A549 (cell line): ENCODE measurements around the gene APCDD1L. TPM values are rescaled to one million over a fixed set of nuclear protein-coding genes. Genes with fewer than 3 reads are reported as not detected.

Source experiments
- ATAC-seq, 2 experiments: fragments of 200-7000 bp in 1 of 2; fragments of >200 bp in 1 of 2; cut with Nextera tagmentation in 1 of 2; cut with Tn5 transposase in 1 of 2; 3 replicates each; pipeline versions ENCODE4 v1.8.0 to v1.9.1; 2018 to 2020; ENCODE audit warnings: mild to moderate bottlenecking in 1 of 2, moderate library complexity in 1 of 2
- CTCF ChIA-PET: fragments of 300-600 bp; sonication (Branson Sonifier 250); formaldehyde crosslinking; extraction: SDS; loops from one replicate; lab custom pipeline; 2021; ENCODE audit warnings: antibody characterized with exemption, inconsistent platforms; lab: Yijun Ruan, JAX
- POLR2A ChIA-PET: fragments of 350-600 bp; formaldehyde crosslinking; extraction: SDS; loops from one replicate; lab custom pipeline; 2021; ENCODE audit warnings: antibody characterized with exemption, inconsistent platforms; lab: Yijun Ruan, JAX
- DNase-seq, 2 experiments: peaks; one replicate each; pipeline versions ENCODE4 v3.0.0 to v3.0.0-alpha.2; 2011 to 2016; ENCODE audit warnings: low read depth in 1 of 2, low spot score in 1 of 2
- FAIRE-seq: peaks from 2 replicates; lab custom pipeline; 2011; peaks lifted over from hg19 to GRCh38; lab: Jason Lieb, UNC
- H3K27ac ChIP-seq, 2 experiments: fragments of >200 bp; sonication (Bioruptor Twin); formaldehyde crosslinking; 3 replicates each; pipeline ENCODE4 v1.5.1; 2016 to 2017
- H3K4me1 ChIP-seq: fragments of >200 bp; sonication (Bioruptor Twin); formaldehyde crosslinking; 3 replicates; pipeline ENCODE4 v1.6.1; 2016
- H3K4me2 ChIP-seq: fragments of >200 bp; sonication (Bioruptor Twin); formaldehyde crosslinking; 3 replicates; pipeline ENCODE4 v1.6.1; 2016
- H3K4me3 ChIP-seq: fragments of >200 bp; sonication (Bioruptor Twin); formaldehyde crosslinking; 3 replicates; pipeline ENCODE4 v1.5.1; 2016
- H3K9me3 ChIP-seq: fragments of >200 bp; sonication (Bioruptor Twin); formaldehyde crosslinking; 3 replicates; pipeline ENCODE4 v1.6.1; 2016
- CBX8 ChIP-seq: fragments of 200-600 bp; sonication (generic); IDR thresholded peaks from 2 replicates; pipeline ENCODE4 v1.6.1; 2016
- CEBPB ChIP-seq, 2 experiments: fragments of >200 bp in 1 of 2; sonication (Bioruptor Twin) in 1 of 2; formaldehyde crosslinking in 1 of 2; IDR thresholded peaks; 2 replicates each; pipeline ENCODE4 v1.6.1; 2012 to 2016
- CHD2 ChIP-seq: fragments of 150-350 bp; IDR thresholded peaks from 2 replicates; pipeline ENCODE4 v1.6.1; 2014; ENCODE audit warnings: low read length; ENCODE audit not compliant: partially characterized antibody
- CHD4 ChIP-seq: fragments of 200-600 bp; sonication (generic); IDR thresholded peaks from 2 replicates; pipeline ENCODE4 v1.6.1; 2016; ENCODE audit warnings: antibody characterized with exemption, mild to moderate bottlenecking, borderline replicate concordance
- E2F6 ChIP-seq: IDR thresholded peaks from 2 replicates; pipeline ENCODE4 v1.6.1; 2012; ENCODE audit warnings: low read depth, borderline replicate concordance
- EHF ChIP-seq: fragments of 250-450 bp; sonication (Bioruptor Pico); IDR thresholded peaks from 2 replicates; pipeline ENCODE4 v1.5.0; 2020; ENCODE audit warnings: mild to moderate bottlenecking
- EHMT2 ChIP-seq: fragments of 200-600 bp; sonication (generic); IDR thresholded peaks from 2 replicates; pipeline ENCODE4 v1.6.1; 2016; ENCODE audit warnings: antibody characterized with exemption, low read depth, mild to moderate bottlenecking, moderate library complexity
- ESRRA ChIP-seq: fragments of 150-350 bp; IDR thresholded peaks from 2 replicates; pipeline ENCODE4 v1.6.1; 2014; ENCODE audit warnings: mild to moderate bottlenecking, low read length, borderline replicate concordance
- JUN ChIP-seq, 2 experiments: fragments of >200 bp; sonication (Bioruptor Twin); formaldehyde crosslinking; IDR thresholded peaks; 2 replicates in 1 of 2; 3 replicates in 1 of 2; pipeline ENCODE4 v1.6.1; 2016 to 2017
- KDM5A ChIP-seq: fragments of 200-600 bp; sonication (generic); IDR thresholded peaks from 2 replicates; pipeline ENCODE4 v1.6.1; 2016; ENCODE audit warnings: antibody characterized with exemption, mild to moderate bottlenecking
- MYC ChIP-seq: IDR thresholded peaks from 2 replicates; pipeline ENCODE4 v1.6.1; 2012; ENCODE audit warnings: mild to moderate bottlenecking, inconsistent platforms, low read length, improper control_type of control experiment, borderline replicate concordance
- NFE2L2 ChIP-seq: fragments of 150-350 bp; conservative IDR thresholded peaks from 2 replicates; pipeline ENCODE4 v1.6.1; 2014; ENCODE audit warnings: low read length
- NR3C1 ChIP-seq: fragments of >200 bp; sonication (Bioruptor Twin); formaldehyde crosslinking; IDR thresholded peaks from 3 replicates; pipeline ENCODE4 v1.6.1; 2017
- PBX3 ChIP-seq: IDR thresholded peaks from 2 replicates; pipeline ENCODE4 v1.6.1; 2012
- PHF8 ChIP-seq: fragments of 200-600 bp; sonication (generic); IDR thresholded peaks from 2 replicates; pipeline ENCODE4 v1.6.1; 2016; ENCODE audit warnings: low read depth, mild to moderate bottlenecking, antibody characterized with exemption, moderate library complexity, borderline replicate concordance
- POLR2A ChIP-seq: IDR thresholded peaks from 2 replicates; pipeline ENCODE4 v1.6.1; 2012; ENCODE audit warnings: mild to moderate bottlenecking, low read length
- POLR2AphosphoS2 ChIP-seq: conservative IDR thresholded peaks from 2 replicates; pipeline ENCODE4 v1.6.1; 2012; ENCODE audit warnings: low read length, improper control_type of control experiment, inconsistent platforms
- RAD21 ChIP-seq, 2 experiments: fragments of >200 bp in 1 of 2; sonication (Bioruptor Twin) in 1 of 2; formaldehyde crosslinking in 1 of 2; IDR thresholded peaks in 1 of 2; conservative IDR thresholded peaks in 1 of 2; 2 replicates in 1 of 2; 3 replicates in 1 of 2; pipeline ENCODE4 v1.6.1; 2012 to 2018; ENCODE audit warnings: inconsistent platforms in 1 of 2
- REST ChIP-seq: fragments of 200-600 bp; sonication (generic); IDR thresholded peaks from 2 replicates; pipeline ENCODE4 v1.6.1; 2016; ENCODE audit warnings: antibody characterized with exemption, mild to moderate bottlenecking, moderate library complexity
- WGBS: methylation state at CpG from one replicate; pipeline ENCODE4 v1.1.6; 2017; ENCODE audit errors: missing lambda C conversion rate; 5-methylcytosine and 5-hydroxymethylcytosine counted together
- polyA plus RNA-seq, 4 experiments: library from polyadenylated mRNA; depleted of rRNA in 3 of 4; stranded (reverse); fragments of >200 nt; fragmentation: RNase III in 1 of 4; extraction: RNeasy Plus Mini Kit Qiagen cat#74134 plus additional on column Dnase treatment in 1 of 4; gene quantifications; 2 replicates in 3 of 4; 3 replicates in 1 of 4; pipeline ENCODE4 v1.2.3, GENCODE V29; 2011 to 2017

The APCDD1L gene
- polyA plus RNA-seq, 2 of the 4 experiments (the other 2 are of a cell fraction): not detected

GRCh38 chr20:58553841-58554240, 38.6 kb upstream of the APCDD1L start:
- H3K9me3 ChIP-seq: no peaks in the 10 kb centered on the region; the same call in 2 of the 3 replicates
- ATAC-seq (no peak), FAIRE-seq (no peak), DNase-seq (no peak)
- no peak overlapping the region for H3K27ac ChIP-seq
- H3K4me1 ChIP-seq: 0 out of 3 replicates have a peak, but pooled peaks cover 4% of the 10 kb centered on the region
- H3K4me3 ChIP-seq: no peak overlapping the region
- WGBS: 54% methylated on average over 9 of the region's 9 CpGs
- POLR2A ChIA-PET: no interaction called here
- CTCF ChIA-PET: no interaction called here
- no peak for TF ChIP-seq NR3C1
- TF ChIP-seq PHF8: no peak
- TF ChIP-seq CHD4: no peak
- no peak for TF ChIP-seq MYC
- no peak overlapping the region for H3K4me2 ChIP-seq

GRCh38 chr20:58553166-58553696, 38.0 kb upstream of the APCDD1L start:
- FAIRE-seq: no peak
- ChIA-PET POLR2A (no interaction called here), CTCF (no interaction called here)
- no peak overlapping the region for H3K4me2 ChIP-seq
- H3K27ac ChIP-seq: no peak overlapping the region
- TF ChIP-seq PBX3: no peak
- TF ChIP-seq CEBPB (IDR thresholded peaks at IDR 0.05): no peak
- no peaks in the 10 kb centered on the region; the same call in 2 of the 3 replicates for H3K9me3 ChIP-seq
- H3K4me3 ChIP-seq: no peak overlapping the region
- ATAC-seq: no peak
- DNase-seq: no peak
- H3K4me1 ChIP-seq: 0 out of 3 replicates have a peak, but pooled peaks cover 4% of the 10 kb centered on the region
- WGBS: 81% methylated on average over 2 of the region's 2 CpGs

GRCh38 chr20:58552366-58552934, 37.3 kb upstream of the APCDD1L start:
- H3K4me1 ChIP-seq: 0 out of 3 replicates have a peak, but pooled peaks cover 4% of the 10 kb centered on the region
- CTCF ChIA-PET: no interaction called here
- TF ChIP-seq EHMT2 (no peak), NFE2L2 (no peak), E2F6 (no peak), POLR2AphosphoS2 (no peak), ESRRA (no peak), REST (no peak), POLR2A (no peak), KDM5A (no peak), CBX8 (no peak), EHF (CRISPR knock-in tag) (no peak), CHD2 (no peak), PBX3 (no peak), RAD21 (conservative IDR thresholded peaks at IDR 0.05 in 1 of 2, IDR thresholded peaks at IDR 0.05 in 1 of 2) (no peak), JUN (IDR thresholded peaks at IDR 0.05) (no peak)
- POLR2A ChIA-PET: no interaction called here
- H3K4me3 ChIP-seq: no peak overlapping the region
- ATAC-seq: no peak
- H3K4me2 ChIP-seq: no peak overlapping the region
- H3K9me3 ChIP-seq: no peaks in the 10 kb centered on the region
- WGBS: 35% methylated on average over 11 of the region's 11 CpGs
- no peak for FAIRE-seq
- no peak overlapping the region for H3K27ac ChIP-seq
- no peak for DNase-seq
